ENCODE results near the gene CMKLR1.

The CMKLR1 gene

DNA sequence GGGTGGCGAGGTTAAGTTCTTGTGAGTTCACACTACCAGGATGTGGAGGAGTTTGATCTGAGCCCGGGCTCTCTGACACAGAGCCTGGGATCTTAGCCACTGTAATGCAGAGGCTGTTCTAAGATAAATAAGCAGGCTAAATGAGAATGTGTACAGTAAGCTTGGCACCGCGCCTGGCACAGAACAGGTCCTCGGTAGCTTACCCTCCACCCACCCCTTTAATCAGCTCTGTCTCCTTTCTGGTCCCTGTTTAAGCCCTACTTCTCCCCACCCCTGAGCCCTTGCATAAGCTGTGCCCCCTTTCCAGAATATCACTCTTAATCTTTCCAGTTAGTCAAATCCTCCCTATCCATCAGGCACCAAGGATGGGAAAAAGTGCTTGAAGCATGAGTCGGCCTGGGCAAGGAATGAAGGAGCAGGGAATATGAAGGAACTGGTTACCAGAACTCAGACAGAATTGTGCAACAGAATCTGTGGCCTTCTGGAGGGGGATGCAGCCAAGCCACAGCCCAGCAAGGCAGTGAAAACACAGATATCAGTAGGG lies 32.8 kb upstream of the CMKLR1 start:
- TF ChIP-seq, protein P1, sequence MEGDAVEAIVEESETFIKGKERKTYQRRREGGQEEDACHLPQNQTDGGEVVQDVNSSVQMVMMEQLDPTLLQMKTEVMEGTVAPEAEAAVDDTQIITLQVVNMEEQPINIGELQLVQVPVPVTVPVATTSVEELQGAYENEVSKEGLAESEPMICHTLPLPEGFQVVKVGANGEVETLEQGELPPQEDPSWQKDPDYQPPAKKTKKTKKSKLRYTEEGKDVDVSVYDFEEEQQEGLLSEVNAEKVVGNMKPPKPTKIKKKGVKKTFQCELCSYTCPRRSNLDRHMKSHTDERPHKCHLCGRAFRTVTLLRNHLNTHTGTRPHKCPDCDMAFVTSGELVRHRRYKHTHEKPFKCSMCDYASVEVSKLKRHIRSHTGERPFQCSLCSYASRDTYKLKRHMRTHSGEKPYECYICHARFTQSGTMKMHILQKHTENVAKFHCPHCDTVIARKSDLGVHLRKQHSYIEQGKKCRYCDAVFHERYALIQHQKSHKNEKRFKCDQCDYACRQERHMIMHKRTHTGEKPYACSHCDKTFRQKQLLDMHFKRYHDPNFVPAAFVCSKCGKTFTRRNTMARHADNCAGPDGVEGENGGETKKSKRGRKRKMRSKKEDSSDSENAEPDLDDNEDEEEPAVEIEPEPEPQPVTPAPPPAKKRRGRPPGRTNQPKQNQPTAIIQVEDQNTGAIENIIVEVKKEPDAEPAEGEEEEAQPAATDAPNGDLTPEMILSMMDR (IDR thresholded peaks at IDR 0.05; ENCODE audit: low read depth, low read length, missing control alignments), result no peak
- H3K4me3 ChIP-seq (ENCODE audit: low read depth, low read length), result no peak overlapping the region
- DNase-seq (ENCODE audit: low read depth), result no peak

DNA sequence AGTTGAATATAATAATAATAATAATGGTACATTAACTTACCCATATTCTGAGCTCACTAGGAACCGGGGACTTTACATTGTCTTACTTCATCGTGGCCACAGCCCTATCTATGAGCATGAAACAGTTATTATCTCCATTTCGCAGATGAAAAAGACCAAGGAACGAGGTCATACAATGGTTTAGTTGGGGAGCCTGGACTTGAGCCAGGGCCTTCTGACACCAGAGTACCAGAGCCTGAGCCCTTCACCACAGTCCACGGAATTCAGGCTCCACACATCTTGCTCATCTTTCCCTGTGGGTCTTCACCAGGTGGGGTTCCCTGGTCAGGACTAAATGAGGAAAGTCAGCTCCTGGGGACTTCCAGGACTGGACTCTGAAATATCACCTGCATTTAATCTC lies 31.3 kb upstream of the CMKLR1 start:
- TF ChIP-seq, protein P1 (IDR thresholded peaks at IDR 0.05; ENCODE audit: low read depth, low read length, missing control alignments), result no peak
- no peak for DNase-seq (ENCODE audit: low read depth)
- no peak overlapping the region for H3K4me3 ChIP-seq (ENCODE audit: low read depth, low read length)

DNA sequence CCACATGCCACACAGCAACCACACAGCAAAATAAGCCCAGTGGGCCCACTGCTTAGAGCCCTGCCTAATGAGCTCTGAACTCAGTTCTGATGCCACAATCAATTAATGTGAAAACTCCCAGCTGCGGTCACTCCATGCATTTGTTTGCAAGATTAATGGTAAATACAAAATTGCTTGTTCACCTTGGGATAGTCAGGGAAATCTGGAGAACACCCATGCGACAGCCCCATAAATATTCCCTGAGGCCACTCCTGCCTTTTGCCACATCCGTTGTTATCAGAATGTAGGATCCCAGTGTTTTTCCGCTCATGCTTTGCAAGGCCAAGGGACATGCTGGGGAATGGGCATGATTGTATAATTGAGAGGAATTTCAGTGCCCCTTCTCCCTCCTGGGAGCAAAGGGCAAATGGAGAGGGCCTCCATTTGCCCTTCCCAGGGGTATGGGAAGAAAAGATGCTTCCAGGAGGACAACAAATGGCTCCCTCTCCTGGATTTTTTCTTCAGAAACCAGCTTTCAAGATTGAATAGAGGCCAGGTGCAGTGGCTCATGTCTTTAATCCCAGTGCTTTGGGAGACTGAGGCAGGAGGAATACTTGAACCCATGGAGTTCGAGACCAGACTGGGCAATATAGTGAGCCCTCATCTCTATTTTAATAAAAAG lies 30.8 kb upstream of the CMKLR1 start:
- H3K4me3 ChIP-seq (ENCODE audit: low read depth, low read length), result no peak overlapping the region
- TF ChIP-seq, protein P1 (IDR thresholded peaks at IDR 0.05; ENCODE audit: low read depth, low read length, missing control alignments), result no peak
- DNase-seq (ENCODE audit: low read depth), result no peak

DNA sequence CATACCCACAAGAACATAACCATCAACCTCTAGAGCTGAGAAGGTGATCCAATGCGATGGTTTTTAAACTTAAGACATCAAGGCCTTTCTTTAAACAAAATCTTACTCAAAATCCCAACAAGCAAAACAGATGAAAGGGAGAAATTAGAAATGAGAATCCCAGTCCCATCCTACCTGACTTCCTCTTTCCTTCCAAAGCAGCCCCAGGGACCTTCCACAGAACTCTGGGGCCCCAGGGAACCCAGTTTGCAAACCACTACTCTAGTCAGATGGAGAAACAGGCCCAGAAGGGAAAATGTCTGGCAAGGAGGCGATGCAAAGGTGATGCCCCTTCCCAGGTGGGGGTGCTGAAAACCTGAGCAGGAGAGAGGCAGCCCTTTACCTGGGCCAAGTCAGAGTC lies 29.0 kb upstream of the CMKLR1 start:
- TF ChIP-seq, protein P1 (IDR thresholded peaks at IDR 0.05; ENCODE audit: low read depth, low read length, missing control alignments), result no peak
- H3K4me3 ChIP-seq (ENCODE audit: low read depth, low read length), result no peak overlapping the region
- no peak for DNase-seq (ENCODE audit: low read depth)

DNA sequence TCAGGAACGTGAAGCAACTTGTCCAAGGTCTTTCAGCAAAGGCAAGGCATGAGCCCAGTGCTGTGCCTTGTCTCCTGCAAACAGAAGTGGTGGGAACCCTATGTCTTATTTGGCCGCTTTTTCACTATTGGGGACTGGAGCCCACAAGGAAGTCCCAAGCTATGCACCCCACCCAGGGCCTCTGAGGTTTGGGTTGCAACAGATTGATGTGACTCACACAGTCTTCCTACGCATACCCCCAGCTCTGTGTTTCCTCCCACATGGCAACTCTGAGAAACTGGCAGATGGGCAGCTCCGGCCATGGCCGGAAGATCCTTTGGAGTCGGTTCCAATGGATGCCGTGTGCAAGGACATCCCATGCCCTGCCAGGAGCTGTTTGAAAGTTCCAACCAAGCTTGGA lies 28.3 kb upstream of the CMKLR1 start:
- DNase-seq (ENCODE audit: low read depth), result no peak
- TF ChIP-seq, protein P1 (IDR thresholded peaks at IDR 0.05; ENCODE audit: low read depth, low read length, missing control alignments), result no peak
- H3K4me3 ChIP-seq (ENCODE audit: low read depth, low read length), result no peak overlapping the region

DNA sequence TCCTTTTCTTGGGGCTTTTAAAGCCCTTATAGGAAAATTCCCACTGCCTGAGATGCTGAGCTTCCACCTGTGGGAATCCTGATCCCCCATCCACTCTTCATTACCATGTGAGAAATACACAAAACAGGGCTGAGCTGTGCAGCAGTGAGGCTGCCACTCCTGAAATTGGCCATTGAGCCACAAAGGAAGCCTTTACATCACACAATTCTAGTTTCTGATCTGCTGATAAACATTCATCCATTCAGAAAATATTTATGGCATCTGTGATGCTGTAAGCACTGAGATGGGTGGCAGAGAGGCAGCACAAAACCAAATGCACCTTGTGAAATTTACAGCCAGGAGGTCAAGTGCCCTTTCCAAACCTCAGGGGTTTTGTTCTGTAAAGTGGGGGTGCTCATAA lies 26.2 kb upstream of the CMKLR1 start:
- no peak overlapping the region for H3K4me3 ChIP-seq (ENCODE audit: low read depth, low read length)
- DNase-seq (ENCODE audit: low read depth), result no peak
- TF ChIP-seq, protein P1 (IDR thresholded peaks at IDR 0.05; ENCODE audit: low read depth, low read length, missing control alignments), result no peak

DNA sequence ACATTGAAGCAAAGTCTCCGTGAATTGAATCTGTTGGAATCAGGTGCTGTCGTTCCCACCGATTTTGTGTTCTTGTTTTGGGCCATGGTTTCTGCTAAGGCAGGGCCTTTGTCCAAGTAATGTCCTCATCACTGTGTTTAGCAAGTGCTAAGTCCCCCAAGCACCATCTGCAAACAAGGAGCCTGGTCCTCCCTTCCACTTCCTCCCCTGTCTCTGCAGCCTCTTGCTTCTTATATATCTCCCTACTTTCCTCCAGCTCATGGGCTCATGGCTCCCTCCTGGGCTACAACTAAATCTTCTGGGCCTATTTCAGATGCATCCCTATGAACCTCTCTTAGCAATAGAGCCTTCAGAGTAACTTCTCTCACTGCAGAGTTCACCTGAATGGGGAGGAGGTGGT lies 25.8 kb upstream of the CMKLR1 start:
- DNase-seq (ENCODE audit: low read depth), result no peak
- no peak overlapping the region for H3K4me3 ChIP-seq (ENCODE audit: low read depth, low read length)
- TF ChIP-seq, protein P1 (IDR thresholded peaks at IDR 0.05; ENCODE audit: low read depth, low read length, missing control alignments), result no peak

All from GM12864 (cell line).